Thoracic aorta (tissue), 2 donors: ENCODE results near the gene TNS3. TPM values are rescaled to one million over a fixed set of nuclear protein-coding genes. Genes with fewer than 3 reads are reported as not detected.
A peak's percentile ranks its signal among the peaks of the same experiment; 100 is the strongest.

Experiments used
- ATAC-seq: fragments of 150-250 bp; one replicate; pipeline ENCODE4 v1.8.0; 2017; ENCODE audit warnings: low read depth; ENCODE audit not compliant: insufficient number of reproducible peaks, low FRiP score
- DNase-seq: peaks from one replicate; pipeline ENCODE4 v3.0.0-alpha.2; 2020; ENCODE audit warnings: low spot score
- H3K27ac ChIP-seq, 2 donors: fragments of 200-600 bp; sonication (generic); 1 replicate in 1 of 2; 2 replicates in 1 of 2; pipeline ENCODE4 v1.5.1; 2016; ENCODE audit warnings: mild to moderate bottlenecking in 2 of 2, moderate library complexity in 2 of 2
- H3K27me3 ChIP-seq: fragments of 200-600 bp; sonication (generic); replicated peaks from 2 replicates; pipeline ENCODE4 v1.6.0; 2016; ENCODE audit warnings: mild to moderate bottlenecking; ENCODE audit not compliant: insufficient read depth
- H3K36me3 ChIP-seq: fragments of 200-600 bp; sonication (generic); one replicate; pipeline ENCODE4 v1.5.1; 2016
- H3K4me1 ChIP-seq, 2 donors: fragments of 200-600 bp; sonication (generic); 1 replicate in 1 of 2; 2 replicates in 1 of 2; pipeline versions ENCODE4 v1.5.1 to v1.6.0; 2016; ENCODE audit warnings: low read depth in 2 of 2, mild to moderate bottlenecking in 1 of 2; ENCODE audit not compliant: control insufficient read depth in 1 of 2
- H3K4me3 ChIP-seq: fragments of 200-600 bp; sonication (generic); 2 replicates; pipeline ENCODE4 v1.5.1; 2016; ENCODE audit warnings: mild to moderate bottlenecking
- H3K9me3 ChIP-seq: fragments of 200-600 bp; sonication (generic); 2 replicates; pipeline ENCODE4 v1.5.1; 2016
- CTCF ChIP-seq: fragments of 200-600 bp; sonication (generic); IDR thresholded peaks from one replicate; pipeline ENCODE4 v1.5.1; 2019; ENCODE audit warnings: antibody characterized with exemption
- total RNA-seq, 2 donors: library from RNA; depleted of rRNA; stranded (reverse); fragments of >200 nt; gene quantifications; one replicate each; pipeline versions ENCODE4 v1.1.0 to v1.2.3, GENCODE V29; 2016

TNS3 gene
- total RNA-seq, 2 donors from 2014 or later = 138 to 151 TPM

GRCh38 chr7:47379629-47380324 is 202.1 kb downstream of the TNS3 start:
- no peaks in the 10 kb centered on the region for H3K9me3 ChIP-seq
- no peak for ATAC-seq
- H3K4me3 ChIP-seq = peak overlapping the region; percentile 62
- peaks cover 11 to 30% of the 10 kb centered on the region in 2 donors for H3K4me1 ChIP-seq
- H3K36me3 ChIP-seq = no peaks in the 10 kb centered on the region
- no peak for DNase-seq
- no peak for TF ChIP-seq CTCF
- no peaks in the 10 kb centered on the region for H3K27me3 ChIP-seq
- peak overlapping the region; percentile 30 to 65 for H3K27ac ChIP-seq

DNA sequence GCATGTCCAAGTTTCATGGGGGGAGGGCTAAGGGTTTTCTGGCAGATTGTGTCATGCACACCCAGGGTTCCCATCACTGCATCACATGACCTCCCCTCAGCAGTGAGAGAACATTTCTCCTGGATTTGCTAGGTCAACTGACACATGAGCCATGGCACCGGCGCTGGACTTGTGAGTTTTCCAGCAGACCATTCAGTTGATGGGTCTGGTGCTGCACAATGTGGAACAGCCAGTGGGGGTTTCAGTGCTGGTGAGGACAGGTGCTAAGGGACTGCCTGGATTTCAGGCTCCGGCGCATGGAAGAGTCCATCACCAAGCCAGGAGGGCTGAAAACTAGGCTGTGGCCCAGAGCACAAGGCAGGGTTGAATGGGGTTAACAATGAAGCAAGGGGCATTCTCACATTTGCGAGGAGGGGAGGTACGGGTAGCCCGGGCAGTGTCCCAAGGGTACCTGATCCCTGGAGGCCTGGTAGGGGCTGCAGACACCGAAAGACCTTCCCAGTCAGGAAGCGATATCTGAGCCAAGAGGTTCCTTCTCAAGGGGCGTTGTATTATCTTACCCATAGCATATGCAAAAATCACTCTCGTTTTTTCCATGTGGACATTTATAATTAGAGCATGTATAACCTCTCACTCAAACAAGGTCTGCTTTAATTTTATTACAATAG is 203.0 kb downstream of the TNS3 start:
- ATAC-seq (no peak), DNase-seq (no peak)
- H3K4me1 ChIP-seq = peaks cover 11 to 30% of the 10 kb centered on the region in 2 donors
- H3K27me3 ChIP-seq = no peaks in the 10 kb centered on the region
- TF ChIP-seq CTCF = no peak
- H3K27ac ChIP-seq = no peak overlapping the region
- no peak overlapping the region for H3K4me3 ChIP-seq
- no peaks in the 10 kb centered on the region for H3K36me3 ChIP-seq
- H3K9me3 ChIP-seq = no peaks in the 10 kb centered on the region

- Histone ChIP-seq H3K36me3 (no peaks in the 10 kb centered on the region), H3K4me3 (no peak overlapping the region), H3K4me1 (peaks cover 11 to 30% of the 10 kb centered on the region in 2 donors), H3K9me3 (no peaks in the 10 kb centered on the region), H3K27me3 (no peaks in the 10 kb centered on the region), H3K27ac (no peak overlapping the region)
- DNase-seq (no peak), ATAC-seq (no peak)
- no peak for TF ChIP-seq CTCF
Observed at GRCh38 chr7:47377741-47378140, 204.2 kb downstream of the TNS3 start.

- no peak for DNase-seq
- H3K27ac ChIP-seq = no peak overlapping the region
- peaks cover 11 to 30% of the 10 kb centered on the region in 2 donors for H3K4me1 ChIP-seq
- no peak for ATAC-seq
- H3K9me3 ChIP-seq = no peaks in the 10 kb centered on the region
- no peaks in the 10 kb centered on the region for H3K36me3 ChIP-seq
- H3K4me3 ChIP-seq = no peak overlapping the region
- no peak for TF ChIP-seq CTCF
- no peaks in the 10 kb centered on the region for H3K27me3 ChIP-seq
Observed at GRCh38 chr7:47376991-47377616, 204.8 kb downstream of the TNS3 start.
